Neural progenitor cell (in vitro differentiated cells): ENCODE results near the gene SLC4A1. TPM values are rescaled to one million over a fixed set of nuclear protein-coding genes. Genes with fewer than 3 reads are reported as not detected.

Experiments
- DNase-seq: peaks from one replicate; pipeline ENCODE4 v3.0.0-alpha.2; 2016; ENCODE audit warnings: low spot score
- H2AFZ ChIP-seq: fragments of 200-600 bp; sonication (generic); replicated peaks from 2 replicates; pipeline ENCODE4 v1.6.1; 2016; ENCODE audit warnings: antibody characterized with exemption
- H3F3A ChIP-seq: fragments of 200-600 bp; sonication (generic); 2 replicates; pipeline ENCODE4 v1.6.1; 2016; ENCODE audit warnings: antibody characterized with exemption, low read depth
- H3K27ac ChIP-seq: fragments of 200-600 bp; sonication (generic); 2 replicates; pipeline ENCODE4 v1.5.1; 2016; ENCODE audit warnings: mild to moderate bottlenecking
- H3K27me3 ChIP-seq: fragments of 200-600 bp; sonication (generic); 2 replicates; pipeline ENCODE4 v1.6.1; 2016; ENCODE audit warnings: mild to moderate bottlenecking, moderate library complexity
- H3K36me3 ChIP-seq: fragments of 200-600 bp; sonication (generic); 2 replicates; pipeline ENCODE4 v1.5.1; 2016
- H3K4me1 ChIP-seq: fragments of 200-600 bp; sonication (generic); 2 replicates; pipeline ENCODE4 v1.6.1; 2016; ENCODE audit warnings: mixed run types
- H3K4me2 ChIP-seq: fragments of 200-600 bp; sonication (generic); 2 replicates; pipeline ENCODE4 v1.6.1; 2016
- H3K4me3 ChIP-seq: fragments of 200-600 bp; sonication (generic); 2 replicates; pipeline ENCODE4 v1.5.1; 2016
- H3K79me2 ChIP-seq: fragments of 200-600 bp; sonication (generic); 2 replicates; pipeline ENCODE4 v1.6.1; 2016; ENCODE audit warnings: low read depth
- H3K9ac ChIP-seq: fragments of 200-600 bp; sonication (generic); 2 replicates; pipeline ENCODE4 v1.6.1; 2016
- H3K9me3 ChIP-seq: fragments of 200-600 bp; sonication (generic); 2 replicates; pipeline ENCODE4 v1.5.1; 2016; ENCODE audit warnings: low read depth
- H4K20me1 ChIP-seq: fragments of 200-600 bp; sonication (generic); 2 replicates; pipeline ENCODE4 v1.6.1; 2016; ENCODE audit warnings: low read depth
- H3K27ac Mint-ChIP-seq: 3 replicates; pipeline ENCODE4 v1.8.0; 2021; ENCODE audit warnings: mixed read lengths
- H3K27me3 Mint-ChIP-seq: 2 replicates; pipeline ENCODE4 v1.8.0; 2022; ENCODE audit warnings: low read depth, mild to moderate bottlenecking, inconsistent platforms, moderate library complexity, mixed read lengths; ENCODE audit not compliant: insufficient read depth
- H3K36me3 Mint-ChIP-seq: 3 replicates; pipeline ENCODE4 v1.8.0; 2021; ENCODE audit warnings: mixed read lengths
- H3K4me1 Mint-ChIP-seq: 3 replicates; pipeline ENCODE4 v1.8.0; 2021; ENCODE audit warnings: mixed read lengths
- H3K4me3 Mint-ChIP-seq: 3 replicates; pipeline ENCODE4 v1.8.0; 2021; ENCODE audit warnings: mild to moderate bottlenecking, moderate library complexity, mixed read lengths
- H3K9me3 Mint-ChIP-seq: 3 replicates; pipeline ENCODE4 v1.8.0; 2020; ENCODE audit warnings: mixed read lengths
- CTCF ChIP-seq: fragments of 200-600 bp; sonication (generic); IDR thresholded peaks from 2 replicates; pipeline ENCODE4 v1.5.1; 2017; ENCODE audit warnings: antibody characterized with exemption, mild to moderate bottlenecking
- EZH2 ChIP-seq: fragments of 200-600 bp; sonication (generic); IDR thresholded peaks from 2 replicates; pipeline ENCODE4 v1.6.1; 2017; ENCODE audit warnings: antibody characterized with exemption, mild to moderate bottlenecking, moderate library complexity
- EZH2phosphoT487 ChIP-seq: fragments of 200-600 bp; sonication (generic); IDR thresholded peaks from 2 replicates; pipeline ENCODE4 v1.6.1; 2017; ENCODE audit warnings: antibody characterized with exemption
- total RNA-seq: library from RNA; depleted of rRNA; stranded (reverse); fragments of >200 nt; gene quantifications from 2 replicates; pipeline ENCODE4 v1.2.3, GENCODE V29; 2015; ENCODE audit warnings: low replicate concordance

Gene SLC4A1
- total RNA-seq, 1 donor from 2014 or later, result not detected

DNA sequence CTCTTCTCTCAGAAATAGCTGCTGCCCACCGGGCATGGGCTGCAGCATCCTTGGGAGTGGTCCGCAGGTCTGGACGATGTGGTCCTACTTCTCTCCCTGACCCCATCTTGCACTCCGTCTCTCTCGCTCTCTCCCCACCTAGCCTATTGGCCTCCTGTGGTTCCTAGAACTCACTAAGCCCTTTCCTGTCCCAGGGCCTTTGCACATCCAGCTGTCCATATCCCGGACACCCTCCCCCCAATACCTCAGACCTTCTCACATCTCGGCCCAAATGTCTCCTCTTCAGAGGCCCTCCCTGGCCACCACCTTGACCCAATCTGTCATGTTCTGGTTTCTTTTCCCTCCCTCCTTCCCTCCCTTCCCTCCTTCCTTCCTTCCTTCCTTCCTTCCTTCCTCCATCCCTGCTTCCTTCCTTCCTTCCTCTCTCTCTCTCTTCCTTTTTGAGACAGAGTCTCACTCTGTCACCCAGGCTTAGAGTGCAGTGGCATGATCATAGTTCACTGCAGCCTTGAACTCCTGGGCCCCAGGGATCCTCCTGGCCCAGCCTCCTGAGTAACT lies 4.5 kb downstream of the SLC4A1 start:
- Mint-ChIP-seq H3K4me3 (no peak overlapping the region), H3K36me3 (no peaks in the 10 kb centered on the region), H3K27me3 (peaks cover 11% of the 10 kb centered on the region), H3K4me1 (peaks cover 1% of the 10 kb centered on the region), H3K27ac (no peak overlapping the region), H3K9me3 (no peaks in the 10 kb centered on the region)
- no peaks in the 10 kb centered on the region for H4K20me1 ChIP-seq
- H3K79me2 ChIP-seq, result no peaks in the 10 kb centered on the region
- no peak overlapping the region for H2AFZ ChIP-seq
- H3K36me3 ChIP-seq, result no peaks in the 10 kb centered on the region
- no peaks in the 10 kb centered on the region for H3K27me3 ChIP-seq
- H3K4me1 ChIP-seq, result peaks cover 1% of the 10 kb centered on the region
- no peak for DNase-seq
- no peak overlapping the region for H3K4me2 ChIP-seq
- H3K4me3 ChIP-seq, result no peak overlapping the region
- H3K27ac ChIP-seq, result no peak overlapping the region
- no peak overlapping the region for H3K9ac ChIP-seq
- TF ChIP-seq EZH2 (no peak), EZH2phosphoT487 (no peak), CTCF (no peak)
- no peaks in the 10 kb centered on the region for H3F3A ChIP-seq
- H3K9me3 ChIP-seq, result no peaks in the 10 kb centered on the region

- Mint-ChIP-seq H3K36me3 (no peaks in the 10 kb centered on the region), H3K27me3 (peaks cover 11% of the 10 kb centered on the region), H3K4me3 (no peak overlapping the region), H3K4me1 (no peaks in the 10 kb centered on the region), H3K27ac (no peak overlapping the region), H3K9me3 (no peaks in the 10 kb centered on the region)
- no peaks in the 10 kb centered on the region for H3K36me3 ChIP-seq
- no peak overlapping the region for H2AFZ ChIP-seq
- H3K27me3 ChIP-seq, result no peaks in the 10 kb centered on the region
- H4K20me1 ChIP-seq, result no peaks in the 10 kb centered on the region
- H3K79me2 ChIP-seq, result no peaks in the 10 kb centered on the region
- no peak overlapping the region for H3K27ac ChIP-seq
- no peaks in the 10 kb centered on the region for H3K4me1 ChIP-seq
- no peak overlapping the region for H3K4me3 ChIP-seq
- H3K9ac ChIP-seq, result no peak overlapping the region
- TF ChIP-seq EZH2, result no peak
- TF ChIP-seq EZH2phosphoT487, result no peak
- no peak for TF ChIP-seq CTCF
- DNase-seq, result no peak
- H3K9me3 ChIP-seq, result no peaks in the 10 kb centered on the region
- no peaks in the 10 kb centered on the region for H3F3A ChIP-seq
- no peak overlapping the region for H3K4me2 ChIP-seq
These were observed 5.2 kb downstream of the SLC4A1 start for GRCh38 chr17:44262654-44263225.

- Histone ChIP-seq H3K27me3 (no peaks in the 10 kb centered on the region), H3K4me1 (no peaks in the 10 kb centered on the region), H3K4me2 (no peak overlapping the region), H3K4me3 (no peak overlapping the region), H3K9ac (no peak overlapping the region), H3K36me3 (no peaks in the 10 kb centered on the region), H2AFZ (no peak overlapping the region), H3F3A (no peaks in the 10 kb centered on the region), H3K79me2 (no peaks in the 10 kb centered on the region), H3K27ac (no peak overlapping the region), H4K20me1 (no peaks in the 10 kb centered on the region), H3K9me3 (no peaks in the 10 kb centered on the region)
- Mint-ChIP-seq H3K27ac (no peak overlapping the region), H3K4me3 (no peak overlapping the region), H3K4me1 (no peaks in the 10 kb centered on the region), H3K27me3 (peaks cover 19% of the 10 kb centered on the region), H3K9me3 (no peaks in the 10 kb centered on the region), H3K36me3 (no peaks in the 10 kb centered on the region)
- TF ChIP-seq CTCF (no peak), EZH2phosphoT487 (no peak), EZH2 (no peak)
- DNase-seq, result no peak
These were observed 7.6 kb downstream of the SLC4A1 start for GRCh38 chr17:44260296-44260695.
